HepG2 (cell line): ENCODE results near the gene CST4. TPM values are rescaled to one million over a fixed set of nuclear protein-coding genes. Genes with fewer than 3 reads are reported as not detected.

ENCODE experiments used
- ADNP ChIP-seq: sonication (generic); formaldehyde crosslinking; IDR thresholded peaks from 2 replicates; pipeline ENCODE4 v1.4.0; 2020; ENCODE audit warnings: missing genetic modification reagents
- BRD4 ChIP-seq: sonication (generic); formaldehyde crosslinking; IDR thresholded peaks from 2 replicates; pipeline ENCODE4 v1.4.0; 2020; ENCODE audit warnings: missing genetic modification reagents
- CENPT ChIP-seq: sonication (generic); formaldehyde crosslinking; IDR thresholded peaks from 2 replicates; pipeline ENCODE4 v1.8.0; 2022; ENCODE audit warnings: low read depth, mild to moderate bottlenecking, moderate library complexity, missing genetic modification reagents
- DPF2 ChIP-seq: sonication (generic); formaldehyde crosslinking; IDR thresholded peaks from 2 replicates; pipeline ENCODE4 v1.4.0; 2020; ENCODE audit warnings: mild to moderate bottlenecking, low read depth, missing genetic modification reagents, borderline replicate concordance
- ELF3 ChIP-seq: IDR thresholded peaks from 2 replicates; pipeline ENCODE4 v1.6.1; 2016; ENCODE audit warnings: missing genetic modification reagents, missing compliant biosample characterization
- FOXC1 ChIP-seq: sonication (generic); formaldehyde crosslinking; IDR thresholded peaks from 2 replicates; pipeline ENCODE4 v1.8.0; 2022; ENCODE audit warnings: mild to moderate bottlenecking, missing genetic modification reagents, borderline replicate concordance
- GABPB1 ChIP-seq: IDR thresholded peaks from 2 replicates; pipeline ENCODE4 v1.6.1; 2016; ENCODE audit warnings: mild to moderate bottlenecking, missing genetic modification reagents, moderate library complexity, missing compliant biosample characterization
- HCFC1 ChIP-seq: fragments of 150-350 bp; IDR thresholded peaks from 2 replicates; pipeline ENCODE4 v1.6.1; 2014; ENCODE audit warnings: low read depth, low read length
- HNF1B ChIP-seq: sonication (generic); formaldehyde crosslinking; IDR thresholded peaks from 2 replicates; pipeline ENCODE4 v1.5.1; 2020; ENCODE audit warnings: mild to moderate bottlenecking, moderate library complexity, missing genetic modification reagents
- HNF4A ChIP-seq: sonication (generic); formaldehyde crosslinking; IDR thresholded peaks from 2 replicates; pipeline ENCODE4 v1.4.0; 2020; ENCODE audit warnings: missing genetic modification reagents
- HNRNPK ChIP-seq: fragments of 200-400 bp; formaldehyde crosslinking; IDR thresholded peaks from 2 replicates; pipeline ENCODE4 v1.6.1; 2018; ENCODE audit warnings: low read length, low read depth, moderate library complexity, mild to moderate bottlenecking; ENCODE audit not compliant: poor library complexity, severe bottlenecking
- KDM1A ChIP-seq: IDR thresholded peaks from 2 replicates; pipeline ENCODE4 v1.6.1; 2016; ENCODE audit warnings: missing compliant biosample characterization
- KLF11 ChIP-seq: IDR thresholded peaks from 2 replicates; pipeline ENCODE4 v1.6.1; 2016; ENCODE audit warnings: missing compliant biosample characterization
- KLF16 ChIP-seq, 2 experiments: sonication (generic) in 1 of 2; formaldehyde crosslinking in 1 of 2; IDR thresholded peaks; 2 replicates each; pipeline versions ENCODE4 v1.6.1 to v1.8.0; 2016 to 2023; ENCODE audit warnings: missing genetic modification reagents in 2 of 2, missing compliant biosample characterization in 1 of 2
- MED1 ChIP-seq: sonication (generic); formaldehyde crosslinking; IDR thresholded peaks from 2 replicates; pipeline ENCODE4 v1.4.0; 2020; ENCODE audit warnings: missing genetic modification reagents
- MIER2 ChIP-seq: IDR thresholded peaks from 2 replicates; pipeline ENCODE4 v1.6.1; 2016; ENCODE audit warnings: missing biosample characterization, missing genetic modification reagents
- MZF1 ChIP-seq: sonication (generic); formaldehyde crosslinking; IDR thresholded peaks from 2 replicates; pipeline ENCODE4 v1.8.1; 2023; ENCODE audit warnings: mild to moderate bottlenecking, missing genetic modification reagents, borderline replicate concordance
- NAIF1 ChIP-seq: sonication (generic); formaldehyde crosslinking; IDR thresholded peaks from 2 replicates; pipeline ENCODE4 v1.5.0; 2020; ENCODE audit warnings: mild to moderate bottlenecking, missing genetic modification reagents, borderline replicate concordance
- PITX1 ChIP-seq: sonication (generic); formaldehyde crosslinking; IDR thresholded peaks from 2 replicates; pipeline ENCODE4 v1.5.1; 2020; ENCODE audit warnings: mild to moderate bottlenecking, missing genetic modification reagents
- WIZ ChIP-seq: sonication (generic); formaldehyde crosslinking; IDR thresholded peaks from 2 replicates; pipeline ENCODE4 v1.5.1; 2020; ENCODE audit warnings: mild to moderate bottlenecking, missing genetic modification reagents
- ZBTB20 ChIP-seq: sonication (generic); formaldehyde crosslinking; IDR thresholded peaks from 2 replicates; pipeline ENCODE4 v1.8.1; 2023; ENCODE audit warnings: missing genetic modification reagents, low read depth, mild to moderate bottlenecking, borderline replicate concordance
- ZKSCAN5 ChIP-seq: sonication (generic); formaldehyde crosslinking; IDR thresholded peaks from 2 replicates; pipeline ENCODE4 v1.5.1; 2020; ENCODE audit warnings: mild to moderate bottlenecking, missing genetic modification reagents
- ZNF263 ChIP-seq: sonication (generic); formaldehyde crosslinking; IDR thresholded peaks from 2 replicates; pipeline ENCODE4 v1.4.0; 2020; ENCODE audit warnings: missing genetic modification reagents
- ZNF275 ChIP-seq: sonication (generic); formaldehyde crosslinking; IDR thresholded peaks from 2 replicates; pipeline ENCODE4 v1.8.0; 2022; ENCODE audit warnings: missing genetic modification reagents, mild to moderate bottlenecking, inconsistent platforms, borderline replicate concordance
- ZNF543 ChIP-seq: sonication (generic); formaldehyde crosslinking; IDR thresholded peaks from 2 replicates; pipeline ENCODE4 v1.4.0; 2020; ENCODE audit warnings: mild to moderate bottlenecking, missing genetic modification reagents
- ZNF550 ChIP-seq: sonication (generic); formaldehyde crosslinking; IDR thresholded peaks from 2 replicates; pipeline ENCODE4 v1.4.0; 2020; ENCODE audit warnings: mild to moderate bottlenecking, missing genetic modification reagents, borderline replicate concordance
- ZNF614 ChIP-seq: IDR thresholded peaks from 2 replicates; pipeline ENCODE4 v1.6.1; 2018; ENCODE audit warnings: missing biosample characterization, missing genetic modification reagents, inconsistent platforms, borderline replicate concordance
- ZNF713 ChIP-seq: sonication (generic); formaldehyde crosslinking; IDR thresholded peaks from 2 replicates; pipeline ENCODE4 v1.4.0; 2020; ENCODE audit warnings: mild to moderate bottlenecking, missing genetic modification reagents
- ZNF83 ChIP-seq: sonication (generic); formaldehyde crosslinking; IDR thresholded peaks from 2 replicates; pipeline ENCODE4 v1.4.0; 2020; ENCODE audit warnings: missing genetic modification reagents, mild to moderate bottlenecking, borderline replicate concordance
- ZNF850 ChIP-seq: sonication (generic); formaldehyde crosslinking; conservative IDR thresholded peaks from 2 replicates; pipeline ENCODE4 v1.9.0; 2021; ENCODE audit warnings: mild to moderate bottlenecking, missing genetic modification reagents
- ZSCAN25 ChIP-seq: sonication (generic); formaldehyde crosslinking; IDR thresholded peaks from 2 replicates; pipeline ENCODE4 v1.8.0; 2022; ENCODE audit warnings: mild to moderate bottlenecking, missing genetic modification reagents
- polyA plus RNA-seq, 8 experiments: library from polyadenylated mRNA; depleted of rRNA in 3 of 8; stranded (reverse) in 7 of 8; unstranded in 1 of 8; fragments of >200 nt; fragmentation: Illumina TruSeq in 4 of 8; extraction: Trizol in 4 of 8; gene quantifications; 2 replicates each; pipeline versions ENCODE4 v1.2.1 to v1.2.3, GENCODE V29; 2011 to 2016; ENCODE audit warnings: low read depth in 4 of 8, missing spikeins in 1 of 8, mixed read lengths in 1 of 8; ENCODE audit not compliant: insufficient read depth in 1 of 8
- total RNA-seq, 5 experiments: library from RNA; depleted of rRNA; stranded (reverse); fragments of >200 nt; fragmentation: Illumina TruSeq; extraction: Trizol; gene quantifications; 2 replicates each; pipeline ENCODE4 v1.2.3, GENCODE V29; 2016; ENCODE audit warnings: low read depth in 1 of 5

CST4 gene
- total and polyA plus RNA-seq, 2 of the 13 experiments (the other 11 are each of a cell fraction or from before 2014, with no cell fraction given): not detected

GRCh38 chr20:23639490-23639958, 49.3 kb downstream of the CST4 start (continued):
- TF ChIP-seq ZSCAN25 (no peak), WIZ (CRISPR knock-in tag) (no peak), MIER2 (CRISPR knock-in tag) (no peak), ZNF275 (no peak), ZNF543 (CRISPR knock-in tag) (no peak), HNF1B (CRISPR knock-in tag) (peak; percentile 4; the same call in 1 of the 2 replicates), HCFC1 (no peak), KLF11 (CRISPR knock-in tag) (0 out of 2 replicates have a peak, but pooled peaks have one; percentile 35), FOXC1 (CRISPR knock-in tag) (peak; percentile 40; the same call in 1 of the 2 replicates), NAIF1 (CRISPR knock-in tag) (no peak), MZF1 (CRISPR knock-in tag) (peak; percentile 56; the same call in 1 of the 2 replicates), DPF2 (CRISPR knock-in tag) (0 out of 2 replicates have a peak, but pooled peaks have one; percentile 18), KDM1A (CRISPR knock-in tag) (peak; percentile 97), BRD4 (0 out of 2 replicates have a peak, but pooled peaks have one; percentile 37), ZKSCAN5 (CRISPR knock-in tag) (no peak), ZNF550 (CRISPR knock-in tag) (0 out of 2 replicates have a peak, but pooled peaks have one; percentile 39), PITX1 (CRISPR knock-in tag) (0 out of 2 replicates have a peak, but pooled peaks have one; percentile 23), ADNP (peak; percentile 90), ZNF263 (CRISPR knock-in tag) (peak; percentile 88), CENPT (CRISPR knock-in tag) (no peak), HNRNPK (no peak), ELF3 (CRISPR knock-in tag) (peak; percentile 84), ZBTB20 (peak; percentile 66; the same call in 1 of the 2 replicates), ZNF83 (CRISPR knock-in tag) (peak; percentile 54; the same call in 1 of the 2 replicates), HNF4A (CRISPR knock-in tag) (peak; percentile 32; the same call in 1 of the 2 replicates), ZNF614 (CRISPR knock-in tag) (peak; percentile 13; the same call in 1 of the 2 replicates), MED1 (peak; percentile 30), GABPB1 (CRISPR knock-in tag) (peak; percentile 55), ZNF850 (CRISPR knock-in tag) (no peak), ZNF713 (CRISPR knock-in tag) (0 out of 2 replicates have a peak, but pooled peaks have one; percentile 47), KLF16 (CRISPR knock-in tag; IDR thresholded peaks at IDR 0.05) (0 out of 4 replicates have a peak, but pooled peaks of 1 of the 2 experiments have one; percentile 19)
